OCI-LY7 (cell line): ENCODE results near the gene LOXHD1.

ENCODE experiments used
- CTCF ChIP-seq: fragments of 200-600 bp; sonication (generic); conservative IDR thresholded peaks from 2 replicates; pipeline ENCODE4 v1.5.1; 2014; ENCODE audit warnings: mild to moderate bottlenecking, antibody characterized with exemption, low read length, moderate library complexity, mixed read lengths
- EZH2phosphoT487 ChIP-seq: fragments of 200-600 bp; sonication (generic); IDR thresholded peaks from 2 replicates; pipeline ENCODE4 v1.6.1; 2018; ENCODE audit warnings: low read depth, borderline replicate concordance, mild to moderate bottlenecking, mixed run types, antibody characterized with exemption, low read length, moderate library complexity, mixed read lengths

GRCh38 chr18:46672062-46672970 is 15.3 kb upstream of the LOXHD1 start:
- TF ChIP-seq CTCF (no peak), EZH2phosphoT487 (no peak)
